Neural cell (in vitro differentiated cells): ENCODE measurements around the gene GLB1L3. TPM values are rescaled to one million over a fixed set of nuclear protein-coding genes. Genes with fewer than 3 reads are reported as not detected.
"Not testable (repeated sequence)": the region's sequence is repeated elsewhere in the genome, so short reads cannot be mapped to it uniquely, and the experiment has no call there.

ENCODE experiments used
- H2AFZ ChIP-seq: fragments of 200-600, 300-800 bp; sonication (generic), shearing (Covaris generic); 2 replicates; pipeline ENCODE4 v1.6.0; 2014; ENCODE audit warnings: low read depth, mild to moderate bottlenecking, antibody characterized with exemption, low read length, moderate library complexity
- H3F3A ChIP-seq: fragments of 200-600 bp; shearing (Covaris generic); 2 replicates; pipeline ENCODE4 v1.6.1; 2016; ENCODE audit warnings: mild to moderate bottlenecking, moderate library complexity, mixed read lengths, antibody characterized with exemption, low read length; ENCODE audit not compliant: insufficient read depth, poor library complexity, severe bottlenecking
- H3K27ac ChIP-seq: fragments of 200-600, 300-800 bp; sonication (generic), shearing (Covaris generic); 2 replicates; pipeline ENCODE4 v1.5.1; 2014; ENCODE audit warnings: mild to moderate bottlenecking, low read length, moderate library complexity
- H3K27me3 ChIP-seq: fragments of 300-800, 200-600 bp; sonication (generic), shearing (Covaris generic); 2 replicates; pipeline ENCODE4 v1.6.0; 2014; ENCODE audit warnings: mild to moderate bottlenecking, low read depth, low read length, moderate library complexity; ENCODE audit not compliant: insufficient read depth
- H3K36me3 ChIP-seq: fragments of 300-800, 200-600 bp; sonication (generic), shearing (Covaris generic); 2 replicates; pipeline ENCODE4 v1.5.1; 2014; ENCODE audit warnings: mild to moderate bottlenecking, antibody characterized with exemption, low read length, moderate library complexity; ENCODE audit not compliant: insufficient read depth
- H3K4me2 ChIP-seq: fragments of 300-800, 200-600 bp; sonication (generic), shearing (Covaris generic); 2 replicates; pipeline ENCODE4 v1.6.0; 2014; ENCODE audit warnings: mild to moderate bottlenecking, low read length
- H3K4me3 ChIP-seq: fragments of 300-800, 200-600 bp; sonication (generic), shearing (Covaris generic); 2 replicates; pipeline ENCODE4 v1.5.1; 2014; ENCODE audit warnings: mild to moderate bottlenecking, low read length, moderate library complexity
- H3K79me2 ChIP-seq: fragments of 200-600 bp; shearing (Covaris generic); replicated peaks from 2 replicates; pipeline ENCODE4 v1.6.0; 2014; ENCODE audit warnings: mild to moderate bottlenecking, low read length, moderate library complexity; ENCODE audit not compliant: insufficient read depth
- H3K9ac ChIP-seq: fragments of 300-800, 200-600 bp; sonication (generic), shearing (Covaris generic); 2 replicates; pipeline ENCODE4 v1.6.1; 2016; ENCODE audit warnings: mild to moderate bottlenecking, low read length, mixed read lengths
- H3K9me2 ChIP-seq: fragments of 200-600 bp; shearing (Covaris generic); 2 replicates; pipeline ENCODE4 v1.6.1; 2016; ENCODE audit warnings: mild to moderate bottlenecking, low read length, mixed read lengths; ENCODE audit not compliant: insufficient read depth
- H3K9me3 ChIP-seq: fragments of 200-600, 300-800 bp; sonication (generic), shearing (Covaris generic); 2 replicates; pipeline ENCODE4 v1.6.1; 2016; ENCODE audit warnings: mild to moderate bottlenecking, mixed run types, low read length, moderate library complexity, mixed read lengths
- H4K20me1 ChIP-seq: fragments of 200-600 bp; shearing (Covaris generic); 2 replicates; pipeline ENCODE4 v1.6.1; 2016; ENCODE audit warnings: mild to moderate bottlenecking, mixed run types; ENCODE audit not compliant: insufficient read depth
- EP300 ChIP-seq: fragments of 450-650 bp; conservative IDR thresholded peaks from 2 replicates; pipeline ENCODE4 v1.6.1; 2014; ENCODE audit warnings: antibody characterized with exemption, mild to moderate bottlenecking, moderate library complexity; ENCODE audit not compliant: poor library complexity, severe bottlenecking
- EZH2 ChIP-seq: fragments of 200-600, 300-800 bp; shearing (Covaris generic), sonication (generic); IDR thresholded peaks from 2 replicates; pipeline ENCODE4 v1.6.1; 2014; ENCODE audit warnings: antibody characterized with exemption, low read length, borderline replicate concordance, mild to moderate bottlenecking; ENCODE audit not compliant: insufficient read depth, poor library complexity, severe bottlenecking
- MXI1 ChIP-seq: fragments of 450-650 bp; conservative IDR thresholded peaks from 2 replicates; pipeline ENCODE4 v1.6.1; 2014; ENCODE audit warnings: antibody characterized with exemption, mild to moderate bottlenecking; ENCODE audit not compliant: poor library complexity, severe bottlenecking
- POLR2AphosphoS5 ChIP-seq: IDR thresholded peaks from 2 replicates; pipeline ENCODE4 v1.6.1; 2012
- RAD21 ChIP-seq: fragments of 450-650 bp; conservative IDR thresholded peaks from 2 replicates; pipeline ENCODE4 v1.6.1; 2014; ENCODE audit warnings: antibody characterized with exemption, mild to moderate bottlenecking, moderate library complexity
- SMC3 ChIP-seq: fragments of 450-650 bp; conservative IDR thresholded peaks from 2 replicates; pipeline ENCODE4 v1.6.1; 2014; ENCODE audit warnings: antibody characterized with exemption, mild to moderate bottlenecking, moderate library complexity; ENCODE audit not compliant: poor library complexity
- TAF1 ChIP-seq: IDR thresholded peaks from 2 replicates; pipeline ENCODE4 v1.6.1; 2012; ENCODE audit warnings: low read depth
- polyA plus RNA-seq: library from polyadenylated mRNA; depleted of rRNA; stranded (reverse); fragments of >200 nt; gene quantifications from 2 replicates; pipeline ENCODE4 v1.2.3, GENCODE V29; 2014
- TF ChIP-seq, protein P1 (sequence below): IDR thresholded peaks from 2 replicates; pipeline ENCODE4 v1.6.1; 2012; ENCODE audit warnings: borderline replicate concordance
- TF ChIP-seq, protein P2 (sequence below): fragments of 450-650 bp; IDR thresholded peaks from 2 replicates; pipeline ENCODE4 v1.5.1; 2014; ENCODE audit warnings: antibody characterized with exemption, mild to moderate bottlenecking, moderate library complexity; ENCODE audit not compliant: poor library complexity, severe bottlenecking

The GLB1L3 gene
- polyA plus RNA-seq, 1 donor from 2014 or later = 0.19 TPM

DNA sequence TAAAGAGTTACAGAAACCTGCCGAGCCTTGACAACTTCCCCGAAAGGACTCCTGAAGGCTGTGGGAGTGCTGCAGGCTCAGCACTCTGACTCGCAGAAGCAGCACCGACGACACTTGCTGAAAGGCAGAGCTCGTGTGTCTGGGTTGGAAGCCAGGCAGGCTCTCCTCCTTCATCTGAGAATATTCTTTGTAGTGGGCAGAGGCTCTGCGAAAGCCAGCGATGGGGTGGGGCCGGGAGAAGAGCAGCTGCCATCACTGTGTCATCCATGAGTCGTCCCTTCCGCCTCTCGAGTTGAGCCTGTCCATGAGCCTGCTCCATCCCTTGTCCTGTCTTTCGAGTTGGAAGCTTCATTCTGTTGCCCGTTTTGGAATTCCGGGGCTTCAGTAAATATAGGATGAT, 67.5 kb downstream of the GLB1L3 start:
- Histone ChIP-seq H3K9me2 (no peaks in the 10 kb centered on the region), H3K4me2 (no peak overlapping the region), H2AFZ (no peak overlapping the region), H3K36me3 (no peaks in the 10 kb centered on the region), H4K20me1 (no peaks in the 10 kb centered on the region), H3K27me3 (no peaks in the 10 kb centered on the region), H3K9me3 (no peaks in the 10 kb centered on the region), H3K9ac (no peak overlapping the region), H3K79me2 (no peaks in the 10 kb centered on the region), H3F3A (no peaks in the 10 kb centered on the region), H3K4me3 (no peak overlapping the region), H3K27ac (no peak overlapping the region)
- TF ChIP-seq MXI1 (no peak), TAF1 (no peak), SMC3 (no peak), EZH2 (no peak), POLR2AphosphoS5 (no peak), RAD21 (no peak), EP300 (no peak)
- TF ChIP-seq, protein P1, sequence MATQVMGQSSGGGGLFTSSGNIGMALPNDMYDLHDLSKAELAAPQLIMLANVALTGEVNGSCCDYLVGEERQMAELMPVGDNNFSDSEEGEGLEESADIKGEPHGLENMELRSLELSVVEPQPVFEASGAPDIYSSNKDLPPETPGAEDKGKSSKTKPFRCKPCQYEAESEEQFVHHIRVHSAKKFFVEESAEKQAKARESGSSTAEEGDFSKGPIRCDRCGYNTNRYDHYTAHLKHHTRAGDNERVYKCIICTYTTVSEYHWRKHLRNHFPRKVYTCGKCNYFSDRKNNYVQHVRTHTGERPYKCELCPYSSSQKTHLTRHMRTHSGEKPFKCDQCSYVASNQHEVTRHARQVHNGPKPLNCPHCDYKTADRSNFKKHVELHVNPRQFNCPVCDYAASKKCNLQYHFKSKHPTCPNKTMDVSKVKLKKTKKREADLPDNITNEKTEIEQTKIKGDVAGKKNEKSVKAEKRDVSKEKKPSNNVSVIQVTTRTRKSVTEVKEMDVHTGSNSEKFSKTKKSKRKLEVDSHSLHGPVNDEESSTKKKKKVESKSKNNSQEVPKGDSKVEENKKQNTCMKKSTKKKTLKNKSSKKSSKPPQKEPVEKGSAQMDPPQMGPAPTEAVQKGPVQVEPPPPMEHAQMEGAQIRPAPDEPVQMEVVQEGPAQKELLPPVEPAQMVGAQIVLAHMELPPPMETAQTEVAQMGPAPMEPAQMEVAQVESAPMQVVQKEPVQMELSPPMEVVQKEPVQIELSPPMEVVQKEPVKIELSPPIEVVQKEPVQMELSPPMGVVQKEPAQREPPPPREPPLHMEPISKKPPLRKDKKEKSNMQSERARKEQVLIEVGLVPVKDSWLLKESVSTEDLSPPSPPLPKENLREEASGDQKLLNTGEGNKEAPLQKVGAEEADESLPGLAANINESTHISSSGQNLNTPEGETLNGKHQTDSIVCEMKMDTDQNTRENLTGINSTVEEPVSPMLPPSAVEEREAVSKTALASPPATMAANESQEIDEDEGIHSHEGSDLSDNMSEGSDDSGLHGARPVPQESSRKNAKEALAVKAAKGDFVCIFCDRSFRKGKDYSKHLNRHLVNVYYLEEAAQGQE = no peak
- TF ChIP-seq, protein P2, sequence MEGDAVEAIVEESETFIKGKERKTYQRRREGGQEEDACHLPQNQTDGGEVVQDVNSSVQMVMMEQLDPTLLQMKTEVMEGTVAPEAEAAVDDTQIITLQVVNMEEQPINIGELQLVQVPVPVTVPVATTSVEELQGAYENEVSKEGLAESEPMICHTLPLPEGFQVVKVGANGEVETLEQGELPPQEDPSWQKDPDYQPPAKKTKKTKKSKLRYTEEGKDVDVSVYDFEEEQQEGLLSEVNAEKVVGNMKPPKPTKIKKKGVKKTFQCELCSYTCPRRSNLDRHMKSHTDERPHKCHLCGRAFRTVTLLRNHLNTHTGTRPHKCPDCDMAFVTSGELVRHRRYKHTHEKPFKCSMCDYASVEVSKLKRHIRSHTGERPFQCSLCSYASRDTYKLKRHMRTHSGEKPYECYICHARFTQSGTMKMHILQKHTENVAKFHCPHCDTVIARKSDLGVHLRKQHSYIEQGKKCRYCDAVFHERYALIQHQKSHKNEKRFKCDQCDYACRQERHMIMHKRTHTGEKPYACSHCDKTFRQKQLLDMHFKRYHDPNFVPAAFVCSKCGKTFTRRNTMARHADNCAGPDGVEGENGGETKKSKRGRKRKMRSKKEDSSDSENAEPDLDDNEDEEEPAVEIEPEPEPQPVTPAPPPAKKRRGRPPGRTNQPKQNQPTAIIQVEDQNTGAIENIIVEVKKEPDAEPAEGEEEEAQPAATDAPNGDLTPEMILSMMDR = no peak

DNA sequence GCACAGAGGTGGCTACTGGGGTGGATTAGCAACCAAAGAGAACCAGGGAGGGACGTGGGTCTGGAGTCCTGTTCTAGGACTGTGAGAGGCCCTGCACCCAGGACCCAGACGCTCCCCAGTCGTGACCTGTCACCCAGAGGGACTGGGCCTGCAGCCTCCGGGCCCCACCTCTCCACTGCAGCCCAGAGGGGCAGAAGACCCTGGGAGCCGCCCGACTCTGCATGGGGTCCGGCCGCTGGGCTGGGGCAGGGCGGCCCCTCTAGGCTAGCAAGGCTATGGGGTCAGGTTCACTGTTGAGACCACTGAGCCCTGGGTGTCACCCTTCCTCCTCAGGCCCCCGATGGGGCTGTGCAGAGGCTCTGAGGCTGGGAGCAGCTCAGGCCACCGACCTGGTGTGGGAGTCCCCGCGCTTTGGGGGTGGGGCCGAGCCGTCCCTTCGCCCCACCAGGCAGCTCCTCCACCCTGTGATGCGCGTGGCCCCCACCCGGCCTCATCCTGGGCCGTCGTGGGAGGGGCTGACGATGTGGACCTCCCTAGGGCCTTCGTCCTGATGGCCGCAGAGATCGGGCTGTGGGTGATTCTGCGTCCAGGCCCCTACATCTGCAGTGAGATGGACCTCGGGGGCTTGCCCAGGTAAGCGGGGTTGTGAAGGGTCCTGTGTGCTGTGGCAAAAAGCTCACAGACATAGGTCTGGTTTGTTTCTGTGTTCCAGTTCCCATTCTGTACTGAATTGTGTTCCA, 68.5 kb downstream of the GLB1L3 start:
- H3K36me3 ChIP-seq, H3K27ac ChIP-seq, H3K9me3 ChIP-seq, H3K9me2 ChIP-seq, H3K79me2 ChIP-seq, H3K27me3 ChIP-seq, H3K9ac ChIP-seq, H3K4me2 ChIP-seq, H3F3A ChIP-seq, H2AFZ ChIP-seq, H4K20me1 ChIP-seq, H3K4me3 ChIP-seq: not testable (repeated sequence)

DNA sequence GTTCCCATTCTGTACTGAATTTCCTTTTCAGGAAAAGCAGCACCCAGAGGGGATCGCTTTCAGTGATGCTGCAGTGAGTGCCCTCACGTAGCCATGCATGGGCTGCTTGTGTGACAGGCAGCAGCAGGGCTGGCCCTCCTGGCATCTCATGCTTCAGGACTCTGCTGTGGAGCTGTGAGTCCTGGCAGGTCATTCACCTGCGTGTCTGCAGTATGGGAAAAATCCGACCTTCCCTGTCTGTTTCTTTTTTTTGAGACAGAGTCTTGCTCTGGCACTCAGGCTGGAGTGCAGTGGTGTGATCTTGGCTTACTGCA, 69.0 kb downstream of the GLB1L3 start:
- no peak overlapping the region for H3K27ac ChIP-seq
- no peak overlapping the region for H3K4me2 ChIP-seq
- TF ChIP-seq, protein P1 = no peak
- TF ChIP-seq MXI1 (no peak), POLR2AphosphoS5 (no peak)
- no peaks in the 10 kb centered on the region for H3K79me2 ChIP-seq
- no peaks in the 10 kb centered on the region for H3K27me3 ChIP-seq
- no peak overlapping the region for H3K4me3 ChIP-seq
- H2AFZ ChIP-seq = no peak overlapping the region
- no peaks in the 10 kb centered on the region for H4K20me1 ChIP-seq
- H3K9me2 ChIP-seq = no peaks in the 10 kb centered on the region
- H3F3A ChIP-seq = no peaks in the 10 kb centered on the region
- no peaks in the 10 kb centered on the region for H3K36me3 ChIP-seq
- no peaks in the 10 kb centered on the region for H3K9me3 ChIP-seq
- H3K9ac ChIP-seq = no peak overlapping the region
